Measurements from ENCODE around the gene MPC1.

The MPC1 gene

GRCh38 chr6:166382933-166383801 is at the start of gene MPC1:
Gene MPC1 (minus strand): TSS chr6:166382940. CDS start chr6:166382876, 64 bp downstream.
- peak; percentile 92 to 95 for DNase-seq

GRCh38 chr6:166430269-166430668 is 47.5 kb upstream of the MPC1 start:
- no peak for DNase-seq

- DNase-seq = no peak
These were observed 41.7 kb upstream of the MPC1 start for GRCh38 chr6:166424431-166424830.

GRCh38 chr6:166423781-166424180 is 41.0 kb upstream of the MPC1 start:
- no peak for DNase-seq

GRCh38 chr6:166423051-166423745 is 40.5 kb upstream of the MPC1 start:
- DNase-seq = no peak

GRCh38 chr6:166422201-166422940 is 39.6 kb upstream of the MPC1 start:
- no peak for DNase-seq

- DNase-seq = no peak
These were observed 37.6 kb upstream of the MPC1 start for GRCh38 chr6:166420351-166420750.

- DNase-seq = no peak
These were observed 37.0 kb upstream of the MPC1 start for GRCh38 chr6:166419717-166420116.

GRCh38 chr6:166419286-166419685 is 36.5 kb upstream of the MPC1 start:
- DNase-seq = peak; percentile 42 to 65

- peak in 1 of 2 donors; percentile 34 for DNase-seq
These were observed 36.0 kb upstream of the MPC1 start for GRCh38 chr6:166418691-166419143.

- peak; percentile 36 to 76 for DNase-seq
These were observed 34.5 kb upstream of the MPC1 start for GRCh38 chr6:166417285-166417691.

GRCh38 chr6:166415833-166416347 is 33.1 kb upstream of the MPC1 start:
- DNase-seq = no peak

GRCh38 chr6:166415306-166415705 is 32.6 kb upstream of the MPC1 start:
- peak in 1 of 2 donors; percentile 49 for DNase-seq

GRCh38 chr6:166413491-166413951 is 30.8 kb upstream of the MPC1 start:
- peak in 1 of 2 donors; percentile 21 for DNase-seq

- no peak for DNase-seq
These were observed 30.2 kb upstream of the MPC1 start for GRCh38 chr6:166412911-166413384.

- no peak for DNase-seq
These were observed 29.6 kb upstream of the MPC1 start for GRCh38 chr6:166412156-166412910.

GRCh38 chr6:166411721-166412151 is 29.0 kb upstream of the MPC1 start:
- DNase-seq = peak in 1 of 2 donors; percentile 48

GRCh38 chr6:166411271-166411670 is 28.5 kb upstream of the MPC1 start:
- no peak for DNase-seq

GRCh38 chr6:166410426-166410935 is 27.7 kb upstream of the MPC1 start:
- no peak for DNase-seq

GRCh38 chr6:166408936-166409755 is 26.4 kb upstream of the MPC1 start:
- no peak for DNase-seq

- no peak for DNase-seq
These were observed 23.5 kb upstream of the MPC1 start for GRCh38 chr6:166406197-166406596.

Data from CD4-positive, alpha-beta T cell treated with Interferon alpha-2 for 1 hour (primary cell).